K562 treated with DMSO at 1 percent for 12 hours (cell line): ENCODE results near the gene NINJ2. TPM values are rescaled to one million over a fixed set of nuclear protein-coding genes. Genes with fewer than 3 reads are reported as not detected.

Experiments
- total RNA-seq: library from RNA; unstranded; fragments of 300-600 nt; gene quantifications from 2 replicates; pipeline ENCODE4 v1.2.3, GENCODE V29; 2022; ENCODE audit not compliant: insufficient read depth

The NINJ2 gene, protein sequence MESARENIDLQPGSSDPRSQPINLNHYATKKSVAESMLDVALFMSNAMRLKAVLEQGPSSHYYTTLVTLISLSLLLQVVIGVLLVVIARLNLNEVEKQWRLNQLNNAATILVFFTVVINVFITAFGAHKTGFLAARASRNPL
- total RNA-seq = 2.2 TPM in 1 of 2 replicates, not detected in the other

DNA sequence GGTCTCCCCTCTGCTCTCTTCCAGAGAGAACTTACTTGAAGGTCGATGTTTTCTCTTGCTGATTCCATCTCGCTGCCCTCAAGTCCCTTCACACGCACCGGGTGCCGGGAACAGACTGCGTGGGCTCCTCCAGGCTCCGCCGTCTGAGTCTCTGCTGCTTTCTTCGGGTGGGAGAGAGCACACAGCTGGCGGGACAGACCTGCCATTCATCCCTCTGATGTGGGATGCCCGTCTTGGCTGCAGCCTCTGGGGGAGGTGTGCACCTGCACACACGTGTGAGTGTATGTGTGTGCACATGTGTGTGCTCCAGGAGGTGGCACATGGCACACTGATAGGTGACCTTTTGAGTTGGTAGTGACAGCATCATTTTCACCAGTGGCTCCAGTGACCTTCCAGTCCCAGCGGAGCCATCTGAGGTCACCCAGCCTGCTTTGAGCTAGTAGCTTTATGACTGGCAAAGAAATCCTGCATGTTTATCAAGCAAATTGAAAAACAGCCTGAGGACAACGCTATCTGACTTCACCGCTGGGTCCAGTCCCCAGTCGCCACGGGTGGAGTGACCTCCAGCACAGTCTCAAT lies at the start of gene NINJ2:
TSS of gene NINJ2 (minus strand) at position 153 of the 579 bp plus-strand sequence. CDS start at position 68, 85 bp downstream.

Other genes starting within 250 kb of the NINJ2 start
- gene B4GALNT3, start 203.5 kb downstream of the NINJ2 start, total RNA-seq = not detected in 2 replicates
- gene WNK1, start 89.1 kb upstream of the NINJ2 start, total RNA-seq = 6.7 and 52.6 TPM in 2 replicates